HEK293 (cell line): Measurements from ENCODE around the gene PNKD.

Source experiments
- CTCF ChIA-PET: fragments of 350-600 bp; formaldehyde crosslinking; extraction: SDS; loops from one replicate; lab custom pipeline; 2021; ENCODE audit warnings: antibody characterized with exemption; lab: Yijun Ruan, JAX
- POLR2A ChIA-PET: fragments of 300-600 bp; formaldehyde crosslinking; extraction: SDS; loops from one replicate; lab custom pipeline; 2020; ENCODE audit warnings: antibody characterized with exemption, inconsistent platforms; lab: Yijun Ruan, JAX
- H3K27ac ChIP-seq: fragments of 200-500 bp; sonication (Bioruptor generic); 2 replicates; pipeline ENCODE4 v1.5.1; 2014; ENCODE audit warnings: low read depth, low read length, control low read depth, inconsistent platforms; ENCODE audit errors: extremely low read depth
- H3K36me3 ChIP-seq, 2 experiments: fragments of 200-500 bp in 1 of 2; sonication (Bioruptor generic) in 1 of 2; 1 replicate in 1 of 2; 2 replicates in 1 of 2; pipeline ENCODE4 v1.5.1; 2014 to 2017; ENCODE audit warnings: inconsistent platforms in 2 of 2, low read length in 2 of 2; ENCODE audit not compliant: control insufficient read depth in 2 of 2, insufficient read depth in 1 of 2
- H3K4me1 ChIP-seq: fragments of 200-500 bp; sonication (Bioruptor generic); 2 replicates; pipeline ENCODE4 v1.5.1; 2014; ENCODE audit warnings: mild to moderate bottlenecking, low read length, inconsistent platforms; ENCODE audit not compliant: control insufficient read depth, insufficient read depth
- H3K4me3 ChIP-seq: 2 replicates; pipeline ENCODE4 v1.5.1; 2011; ENCODE audit warnings: low read depth, mild to moderate bottlenecking, control low read depth, low read length, moderate library complexity
- H3K9me3 ChIP-seq: fragments of 200-500 bp; sonication (Bioruptor generic); 2 replicates; pipeline ENCODE4 v1.5.1; 2014; ENCODE audit warnings: low read depth, low read length, inconsistent platforms; ENCODE audit not compliant: control insufficient read depth, insufficient read depth
- BCL11B ChIP-seq: fragments of 450-650 bp; formaldehyde crosslinking; IDR thresholded peaks from 2 replicates; pipeline ENCODE4 v1.5.1; 2016; ENCODE audit warnings: low read depth, missing biosample characterization, missing genetic modification characterization
- FEZF1 ChIP-seq: fragments of 450-650 bp; formaldehyde crosslinking; IDR thresholded peaks from 2 replicates; pipeline ENCODE4 v1.5.1; 2016; ENCODE audit warnings: missing biosample characterization, missing genetic modification characterization
- GLI4 ChIP-seq: fragments of 450-650 bp; formaldehyde crosslinking; IDR thresholded peaks from 2 replicates; pipeline ENCODE4 v1.5.1; 2016; ENCODE audit warnings: missing biosample characterization, missing genetic modification characterization
- GLIS1 ChIP-seq: fragments of 450-650 bp; formaldehyde crosslinking; IDR thresholded peaks from 2 replicates; pipeline ENCODE4 v1.5.1; 2016; ENCODE audit warnings: missing biosample characterization, missing genetic modification characterization
- KLF1 ChIP-seq: fragments of 450-650 bp; formaldehyde crosslinking; IDR thresholded peaks from 2 replicates; pipeline ENCODE4 v1.5.1; 2016; ENCODE audit warnings: missing biosample characterization, missing genetic modification characterization
- OVOL3 ChIP-seq: fragments of 450-650 bp; formaldehyde crosslinking; IDR thresholded peaks from 2 replicates; pipeline ENCODE4 v1.5.1; 2016; ENCODE audit warnings: missing biosample characterization, missing genetic modification characterization
- ZBTB21 ChIP-seq: fragments of 450-650 bp; formaldehyde crosslinking; IDR thresholded peaks from 2 replicates; pipeline ENCODE4 v1.5.1; 2017; ENCODE audit warnings: missing biosample characterization, missing genetic modification characterization
- ZNF114 ChIP-seq: fragments of 450-650 bp; formaldehyde crosslinking; IDR thresholded peaks from 2 replicates; pipeline ENCODE4 v1.5.0; 2017; ENCODE audit warnings: missing biosample characterization, missing genetic modification characterization
- ZNF146 ChIP-seq: fragments of 450-650 bp; formaldehyde crosslinking; IDR thresholded peaks from 2 replicates; pipeline ENCODE4 v1.5.1; 2016; ENCODE audit warnings: missing biosample characterization, missing genetic modification characterization
- ZNF335 ChIP-seq: fragments of 450-650 bp; formaldehyde crosslinking; conservative IDR thresholded peaks from 2 replicates; pipeline ENCODE4 v1.5.1; 2016; ENCODE audit warnings: missing biosample characterization, missing genetic modification characterization
- ZNF354C ChIP-seq: fragments of 450-650 bp; formaldehyde crosslinking; IDR thresholded peaks from 2 replicates; pipeline ENCODE4 v1.5.1; 2016; ENCODE audit warnings: missing biosample characterization, missing genetic modification characterization, low read depth, borderline replicate concordance
- ZNF394 ChIP-seq: fragments of 450-650 bp; formaldehyde crosslinking; IDR thresholded peaks from 2 replicates; pipeline ENCODE4 v1.5.1; 2016; ENCODE audit warnings: missing biosample characterization, missing genetic modification characterization, mild to moderate bottlenecking, moderate library complexity, borderline replicate concordance
- ZNF426 ChIP-seq: fragments of 450-650 bp; formaldehyde crosslinking; IDR thresholded peaks from 2 replicates; pipeline ENCODE4 v1.5.1; 2017; ENCODE audit warnings: missing biosample characterization, missing genetic modification characterization, mild to moderate bottlenecking, inconsistent platforms, moderate library complexity
- ZNF433 ChIP-seq: fragments of 450-650 bp; formaldehyde crosslinking; IDR thresholded peaks from 2 replicates; pipeline ENCODE4 v1.5.1; 2016; ENCODE audit warnings: missing biosample characterization, missing genetic modification characterization, low read depth
- ZNF48 ChIP-seq: fragments of 450-650 bp; formaldehyde crosslinking; IDR thresholded peaks from 2 replicates; pipeline ENCODE4 v1.5.1; 2016; ENCODE audit warnings: missing biosample characterization, missing genetic modification characterization
- ZNF530 ChIP-seq: fragments of 450-650 bp; formaldehyde crosslinking; IDR thresholded peaks from 2 replicates; pipeline ENCODE4 v1.5.1; 2016; ENCODE audit warnings: low read depth, missing biosample characterization, missing genetic modification characterization
- ZNF558 ChIP-seq: fragments of 450-650 bp; formaldehyde crosslinking; IDR thresholded peaks from 2 replicates; pipeline ENCODE4 v1.5.1; 2016; ENCODE audit warnings: missing biosample characterization, missing genetic modification characterization
- ZNF670 ChIP-seq: fragments of 450-650 bp; formaldehyde crosslinking; IDR thresholded peaks from 2 replicates; pipeline ENCODE4 v1.5.1; 2016; ENCODE audit warnings: missing biosample characterization, missing genetic modification characterization, low read depth
- ZNF776 ChIP-seq: fragments of 450-650 bp; formaldehyde crosslinking; IDR thresholded peaks from 2 replicates; pipeline ENCODE4 v1.5.0; 2017; ENCODE audit warnings: missing biosample characterization, missing genetic modification characterization, borderline replicate concordance
- ZNF830 ChIP-seq: fragments of 450-650 bp; IDR thresholded peaks from 2 replicates; pipeline ENCODE4 v1.5.0; 2018; ENCODE audit warnings: missing biosample characterization, missing genetic modification characterization, low read depth, mild to moderate bottlenecking, moderate library complexity
- ZSCAN16 ChIP-seq: fragments of 450-650 bp; formaldehyde crosslinking; IDR thresholded peaks from 2 replicates; pipeline ENCODE4 v1.5.1; 2016; ENCODE audit warnings: missing biosample characterization, missing genetic modification characterization
- TF ChIP-seq, protein P1 (sequence below): fragments of 450-650 bp; formaldehyde crosslinking; IDR thresholded peaks from 2 replicates; pipeline ENCODE4 v1.5.1; 2016; ENCODE audit warnings: missing biosample characterization, missing genetic modification characterization
- TF ChIP-seq, protein P2 (sequence below): fragments of 450-650 bp; formaldehyde crosslinking; IDR thresholded peaks from 2 replicates; pipeline ENCODE4 v1.5.1; 2016; ENCODE audit warnings: missing biosample characterization, missing genetic modification characterization
- TF ChIP-seq, protein P3 (sequence below): fragments of 450-650 bp; formaldehyde crosslinking; IDR thresholded peaks from 2 replicates; pipeline ENCODE4 v1.5.1; 2017; ENCODE audit warnings: missing biosample characterization, missing genetic modification characterization
- TF ChIP-seq, protein P4 (sequence below): fragments of 450-650 bp; formaldehyde crosslinking; conservative IDR thresholded peaks from 2 replicates; pipeline ENCODE4 v1.5.1; 2016; ENCODE audit warnings: low read depth, missing biosample characterization, missing genetic modification characterization
- TF ChIP-seq, protein P5 (sequence below): fragments of 450-650 bp; formaldehyde crosslinking; IDR thresholded peaks from 2 replicates; pipeline ENCODE4 v1.5.1; 2016; ENCODE audit warnings: missing biosample characterization, missing genetic modification characterization

Gene PNKD

DNA sequence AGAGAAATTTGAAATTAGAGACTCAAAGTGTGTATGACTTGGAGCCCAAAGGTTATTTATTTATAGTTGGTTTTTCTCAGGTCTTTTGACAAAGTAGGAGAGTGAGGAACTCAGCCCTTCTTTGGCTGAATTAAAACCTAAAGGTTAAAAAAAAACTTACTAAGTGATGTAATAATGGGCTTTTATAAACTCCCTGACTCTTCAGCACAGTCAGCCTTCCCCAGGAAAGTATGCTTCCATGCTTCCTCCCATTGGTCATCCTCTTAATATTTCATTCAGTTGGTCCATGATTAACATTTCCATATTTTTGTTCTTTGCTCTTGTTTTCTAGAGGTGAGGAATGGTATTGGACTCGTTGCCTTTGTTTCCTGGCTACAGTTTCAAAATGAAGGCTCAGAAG is 46.1 kb upstream of the PNKD start (continued):
- no peak for TF ChIP-seq ZNF146
- TF ChIP-seq, protein P1, sequence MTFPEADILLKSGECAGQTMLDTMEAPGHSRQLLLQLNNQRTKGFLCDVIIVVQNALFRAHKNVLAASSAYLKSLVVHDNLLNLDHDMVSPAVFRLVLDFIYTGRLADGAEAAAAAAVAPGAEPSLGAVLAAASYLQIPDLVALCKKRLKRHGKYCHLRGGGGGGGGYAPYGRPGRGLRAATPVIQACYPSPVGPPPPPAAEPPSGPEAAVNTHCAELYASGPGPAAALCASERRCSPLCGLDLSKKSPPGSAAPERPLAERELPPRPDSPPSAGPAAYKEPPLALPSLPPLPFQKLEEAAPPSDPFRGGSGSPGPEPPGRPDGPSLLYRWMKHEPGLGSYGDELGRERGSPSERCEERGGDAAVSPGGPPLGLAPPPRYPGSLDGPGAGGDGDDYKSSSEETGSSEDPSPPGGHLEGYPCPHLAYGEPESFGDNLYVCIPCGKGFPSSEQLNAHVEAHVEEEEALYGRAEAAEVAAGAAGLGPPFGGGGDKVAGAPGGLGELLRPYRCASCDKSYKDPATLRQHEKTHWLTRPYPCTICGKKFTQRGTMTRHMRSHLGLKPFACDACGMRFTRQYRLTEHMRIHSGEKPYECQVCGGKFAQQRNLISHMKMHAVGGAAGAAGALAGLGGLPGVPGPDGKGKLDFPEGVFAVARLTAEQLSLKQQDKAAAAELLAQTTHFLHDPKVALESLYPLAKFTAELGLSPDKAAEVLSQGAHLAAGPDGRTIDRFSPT (tag by site-specific recombination): no peak
- TF ChIP-seq ZNF394 (tag by site-specific recombination): no peak
- no peak for TF ChIP-seq GLIS1 (tag by site-specific recombination)
- TF ChIP-seq BCL11B: no peak
- TF ChIP-seq ZNF558 (tag by site-specific recombination): no peak

DNA sequence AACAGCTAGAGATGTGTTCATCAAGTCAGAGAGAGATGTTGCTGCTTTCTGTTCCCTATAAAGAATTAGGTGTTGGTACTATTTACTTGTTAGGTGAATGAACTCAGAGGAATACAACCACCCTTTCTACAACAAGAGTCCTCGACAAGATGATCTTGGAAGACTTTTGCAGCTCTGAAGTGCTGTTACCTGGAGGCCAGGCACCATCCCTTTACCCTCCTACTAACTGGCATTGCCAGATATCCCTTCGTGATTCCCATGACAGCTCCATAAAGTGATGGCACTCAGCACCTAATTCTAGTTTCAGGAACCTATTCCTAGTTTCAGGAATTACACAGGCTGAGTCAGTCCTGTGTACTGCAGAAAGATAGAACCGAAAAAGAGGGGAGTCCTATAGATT is 43.4 kb upstream of the PNKD start:
- CTCF ChIA-PET: interaction anchor here (0.7 kb wide), 1 partner anchor 59 kb away, joined by 3 read pairs; no protein-coding TSS in a partner anchor
- peaks cover 21% of the 10 kb centered on the region for H3K4me1 ChIP-seq
- POLR2A ChIA-PET: interaction anchor here (2.0 kb wide), 1 partner anchor 10 kb away, joined by 9 read pairs; the partner anchor contains the start of gene ARPC2

More for the DNA sequence above, 43.4 kb upstream of the PNKD start:
- peaks cover 34 to 79% of the 10 kb centered on the region in 2 experiments for H3K36me3 ChIP-seq
- H3K4me3 ChIP-seq: no peak overlapping the region
- H3K9me3 ChIP-seq: no peaks in the 10 kb centered on the region
- H3K27ac ChIP-seq: no peak overlapping the region
- TF ChIP-seq, protein P2, sequence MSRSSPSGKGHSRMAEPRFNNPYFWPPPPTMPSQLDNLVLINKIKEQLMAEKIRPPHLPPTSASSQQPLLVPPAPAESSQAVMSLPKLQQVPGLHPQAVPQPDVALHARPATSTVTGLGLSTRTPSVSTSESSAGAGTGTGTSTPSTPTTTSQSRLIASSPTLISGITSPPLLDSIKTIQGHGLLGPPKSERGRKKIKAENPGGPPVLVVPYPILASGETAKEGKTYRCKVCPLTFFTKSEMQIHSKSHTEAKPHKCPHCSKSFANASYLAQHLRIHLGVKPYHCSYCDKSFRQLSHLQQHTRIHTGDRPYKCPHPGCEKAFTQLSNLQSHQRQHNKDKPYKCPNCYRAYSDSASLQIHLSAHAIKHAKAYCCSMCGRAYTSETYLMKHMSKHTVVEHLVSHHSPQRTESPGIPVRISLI: no peak
- TF ChIP-seq GLI4 (tag by site-specific recombination) (no peak), ZNF426 (tag by site-specific recombination) (no peak), ZBTB21 (tag by site-specific recombination) (no peak), ZNF670 (tag by site-specific recombination) (no peak), ZNF114 (tag by site-specific recombination) (no peak), KLF1 (tag by site-specific recombination) (no peak), ZNF335 (tag by site-specific recombination) (no peak), ZNF830 (no peak), FEZF1 (tag by site-specific recombination) (no peak), OVOL3 (tag by site-specific recombination) (no peak), ZNF433 (tag by site-specific recombination) (no peak), ZNF530 (tag by site-specific recombination) (no peak), ZSCAN16 (tag by site-specific recombination) (no peak), ZNF354C (tag by site-specific recombination) (no peak), ZNF776 (tag by site-specific recombination) (no peak), ZNF48 (tag by site-specific recombination) (no peak)
- TF ChIP-seq, protein P3, sequence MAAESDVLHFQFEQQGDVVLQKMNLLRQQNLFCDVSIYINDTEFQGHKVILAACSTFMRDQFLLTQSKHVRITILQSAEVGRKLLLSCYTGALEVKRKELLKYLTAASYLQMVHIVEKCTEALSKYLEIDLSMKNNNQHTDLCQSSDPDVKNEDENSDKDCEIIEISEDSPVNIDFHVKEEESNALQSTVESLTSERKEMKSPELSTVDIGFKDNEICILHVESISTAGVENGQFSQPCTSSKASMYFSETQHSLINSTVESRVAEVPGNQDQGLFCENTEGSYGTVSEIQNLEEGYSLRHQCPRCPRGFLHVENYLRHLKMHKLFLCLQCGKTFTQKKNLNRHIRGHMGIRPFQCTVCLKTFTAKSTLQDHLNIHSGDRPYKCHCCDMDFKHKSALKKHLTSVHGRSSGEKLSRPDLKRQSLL (tag by site-specific recombination): no peak
- TF ChIP-seq, protein P4, sequence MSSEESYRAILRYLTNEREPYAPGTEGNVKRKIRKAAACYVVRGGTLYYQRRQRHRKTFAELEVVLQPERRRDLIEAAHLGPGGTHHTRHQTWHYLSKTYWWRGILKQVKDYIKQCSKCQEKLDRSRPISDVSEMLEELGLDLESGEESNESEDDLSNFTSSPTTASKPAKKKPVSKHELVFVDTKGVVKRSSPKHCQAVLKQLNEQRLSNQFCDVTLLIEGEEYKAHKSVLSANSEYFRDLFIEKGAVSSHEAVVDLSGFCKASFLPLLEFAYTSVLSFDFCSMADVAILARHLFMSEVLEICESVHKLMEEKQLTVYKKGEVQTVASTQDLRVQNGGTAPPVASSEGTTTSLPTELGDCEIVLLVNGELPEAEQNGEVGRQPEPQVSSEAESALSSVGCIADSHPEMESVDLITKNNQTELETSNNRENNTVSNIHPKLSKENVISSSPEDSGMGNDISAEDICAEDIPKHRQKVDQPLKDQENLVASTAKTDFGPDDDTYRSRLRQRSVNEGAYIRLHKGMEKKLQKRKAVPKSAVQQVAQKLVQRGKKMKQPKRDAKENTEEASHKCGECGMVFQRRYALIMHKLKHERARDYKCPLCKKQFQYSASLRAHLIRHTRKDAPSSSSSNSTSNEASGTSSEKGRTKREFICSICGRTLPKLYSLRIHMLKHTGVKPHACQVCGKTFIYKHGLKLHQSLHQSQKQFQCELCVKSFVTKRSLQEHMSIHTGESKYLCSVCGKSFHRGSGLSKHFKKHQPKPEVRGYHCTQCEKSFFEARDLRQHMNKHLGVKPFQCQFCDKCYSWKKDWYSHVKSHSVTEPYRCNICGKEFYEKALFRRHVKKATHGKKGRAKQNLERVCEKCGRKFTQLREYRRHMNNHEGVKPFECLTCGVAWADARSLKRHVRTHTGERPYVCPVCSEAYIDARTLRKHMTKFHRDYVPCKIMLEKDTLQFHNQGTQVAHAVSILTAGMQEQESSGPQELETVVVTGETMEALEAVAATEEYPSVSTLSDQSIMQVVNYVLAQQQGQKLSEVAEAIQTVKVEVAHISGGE: no peak
- TF ChIP-seq, protein P5, sequence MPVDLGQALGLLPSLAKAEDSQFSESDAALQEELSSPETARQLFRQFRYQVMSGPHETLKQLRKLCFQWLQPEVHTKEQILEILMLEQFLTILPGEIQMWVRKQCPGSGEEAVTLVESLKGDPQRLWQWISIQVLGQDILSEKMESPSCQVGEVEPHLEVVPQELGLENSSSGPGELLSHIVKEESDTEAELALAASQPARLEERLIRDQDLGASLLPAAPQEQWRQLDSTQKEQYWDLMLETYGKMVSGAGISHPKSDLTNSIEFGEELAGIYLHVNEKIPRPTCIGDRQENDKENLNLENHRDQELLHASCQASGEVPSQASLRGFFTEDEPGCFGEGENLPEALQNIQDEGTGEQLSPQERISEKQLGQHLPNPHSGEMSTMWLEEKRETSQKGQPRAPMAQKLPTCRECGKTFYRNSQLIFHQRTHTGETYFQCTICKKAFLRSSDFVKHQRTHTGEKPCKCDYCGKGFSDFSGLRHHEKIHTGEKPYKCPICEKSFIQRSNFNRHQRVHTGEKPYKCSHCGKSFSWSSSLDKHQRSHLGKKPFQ: no peak
